CD4-positive, alpha-beta T cell treated with Interleukin-17A for 1 hour (primary cell): ENCODE measurements around the gene TBC1D22A.

Experiments
- DNase-seq: peaks from one replicate; pipeline ENCODE4 v3.0.0-alpha.2; 2020

The TBC1D22A gene

GRCh38 chr22:46861468-46862367, 99.3 kb downstream of the TBC1D22A start:
- DNase-seq, result no peak

- no peak for DNase-seq
These were observed 100.2 kb downstream of the TBC1D22A start for GRCh38 chr22:46862418-46863324.

GRCh38 chr22:46863794-46864193, 101.3 kb downstream of the TBC1D22A start:
- no peak for DNase-seq

- no peak for DNase-seq
These were observed 102.0 kb downstream of the TBC1D22A start for GRCh38 chr22:46864314-46865051.

GRCh38 chr22:46865052-46865434, 102.6 kb downstream of the TBC1D22A start:
- DNase-seq, result no peak

GRCh38 chr22:46865642-46866041, 103.2 kb downstream of the TBC1D22A start:
- DNase-seq, result no peak

- no peak for DNase-seq
These were observed 104.1 kb downstream of the TBC1D22A start for GRCh38 chr22:46866591-46866990.

GRCh38 chr22:46867106-46867505, 104.7 kb downstream of the TBC1D22A start:
- DNase-seq, result no peak

GRCh38 chr22:46869329-46869728, 106.9 kb downstream of the TBC1D22A start:
- no peak for DNase-seq

- DNase-seq, result no peak
These were observed 107.5 kb downstream of the TBC1D22A start for GRCh38 chr22:46869831-46870441.

GRCh38 chr22:46871826-46872225, 109.4 kb downstream of the TBC1D22A start:
- DNase-seq, result no peak

GRCh38 chr22:46875089-46875488, 112.6 kb downstream of the TBC1D22A start:
- no peak for DNase-seq

- no peak for DNase-seq
These were observed 114.0 kb downstream of the TBC1D22A start for GRCh38 chr22:46876357-46876934.

- no peak for DNase-seq
These were observed 115.9 kb downstream of the TBC1D22A start for GRCh38 chr22:46878191-46878948.

GRCh38 chr22:46879083-46879482, 116.6 kb downstream of the TBC1D22A start:
- no peak for DNase-seq

GRCh38 chr22:46881373-46882118, 119.1 kb downstream of the TBC1D22A start:
- DNase-seq, result no peak

- no peak for DNase-seq
These were observed 120.9 kb downstream of the TBC1D22A start for GRCh38 chr22:46883092-46883910.

GRCh38 chr22:46884365-46884764, 121.9 kb downstream of the TBC1D22A start:
- DNase-seq, result no peak

GRCh38 chr22:46887978-46888377, 125.5 kb downstream of the TBC1D22A start:
- DNase-seq, result no peak

GRCh38 chr22:46890819-46891218, 128.4 kb downstream of the TBC1D22A start:
- no peak for DNase-seq
